Amniotic stem cell (primary cell): Measurements from ENCODE around the gene NUDCD3.

Experiments used
- DNase-seq: peaks from one replicate; lab custom pipeline; 2025; lab: John Stamatoyannopoulos, UW

The NUDCD3 gene

DNA sequence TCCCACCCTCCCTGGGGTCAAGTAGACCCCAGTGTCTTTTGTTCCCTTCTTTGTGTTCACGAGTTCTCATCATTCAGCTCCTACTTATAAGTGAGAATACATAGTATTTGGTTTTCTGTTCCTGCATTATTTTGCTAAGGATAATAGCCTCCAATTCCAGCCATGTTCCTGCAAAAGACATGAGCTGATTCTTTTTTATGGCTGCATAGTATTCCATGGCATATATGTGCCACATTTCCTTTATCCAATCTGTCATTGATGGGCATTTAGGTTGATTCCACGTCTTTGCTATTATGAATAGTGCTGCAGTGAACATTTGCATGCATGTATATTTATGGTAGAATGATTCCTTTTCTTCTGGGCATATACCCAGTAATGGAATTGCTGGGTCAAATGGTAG is 136.8 kb downstream of the NUDCD3 start:
- DNase-seq, result no peak

DNA sequence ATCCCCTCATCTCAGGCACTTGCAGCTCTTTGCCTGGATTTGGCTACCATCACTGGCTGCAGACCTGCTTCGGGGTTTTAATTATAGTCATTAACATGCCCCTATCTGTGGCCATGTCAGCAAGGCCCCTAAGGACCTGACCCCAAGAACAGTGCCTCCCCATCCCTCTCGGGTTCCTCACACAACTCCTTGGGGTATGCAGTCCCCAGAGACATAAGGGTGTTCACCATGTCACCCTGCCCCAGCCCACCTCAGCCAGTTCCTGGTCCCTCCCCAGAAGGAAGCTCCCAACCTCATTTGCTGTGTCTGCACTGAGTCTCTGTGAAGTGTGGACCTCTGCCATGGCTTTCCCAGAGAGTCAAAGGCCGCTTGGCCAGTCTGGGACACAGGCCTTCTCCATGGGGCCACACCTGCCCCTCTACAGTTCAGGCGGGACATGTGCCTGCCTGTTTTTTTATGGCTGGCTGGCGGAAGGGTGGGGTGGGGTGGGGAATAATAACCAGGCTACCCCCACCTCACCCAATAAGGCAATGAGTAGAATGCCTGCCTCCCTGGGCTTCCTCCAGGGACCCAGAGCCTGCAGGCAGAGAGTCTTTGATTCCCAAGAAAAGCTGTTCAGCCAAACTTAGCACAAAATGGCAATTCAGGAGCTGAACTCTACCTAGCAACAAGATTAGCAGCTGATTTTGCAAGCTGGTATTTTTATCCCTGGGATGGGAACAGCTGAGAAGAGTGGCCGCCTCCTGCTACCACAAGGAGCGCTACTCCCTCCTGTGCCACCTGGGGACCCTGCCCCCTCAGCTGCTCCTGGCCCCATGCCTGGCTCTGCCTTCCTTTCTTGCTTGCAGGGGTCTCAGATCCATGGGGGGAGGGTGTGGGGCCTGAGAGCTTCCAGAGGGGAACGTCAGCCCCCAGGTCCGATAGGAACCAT is 141.3 kb downstream of the NUDCD3 start:
- DNase-seq, result no peak

DNA sequence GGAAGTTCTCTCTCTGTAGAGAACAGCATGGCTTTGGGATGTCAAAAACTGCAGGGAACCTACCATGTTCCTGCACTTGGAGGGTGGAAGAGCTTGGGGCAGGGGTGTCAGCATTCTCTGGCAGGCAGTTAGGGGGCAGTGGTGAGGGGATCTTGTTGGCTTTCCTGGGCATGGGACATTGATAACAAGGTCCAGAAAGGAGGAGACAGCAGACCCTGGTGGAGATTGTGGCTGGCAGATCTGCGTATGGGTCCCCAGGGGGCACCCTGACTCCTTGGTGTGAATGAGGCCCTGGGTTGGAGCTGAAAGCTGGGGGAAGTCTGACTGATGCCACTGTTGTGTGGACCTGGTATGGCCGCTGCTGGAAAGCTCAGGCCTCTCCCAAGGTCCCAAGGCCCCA is 142.2 kb downstream of the NUDCD3 start:
- no peak for DNase-seq

DNA sequence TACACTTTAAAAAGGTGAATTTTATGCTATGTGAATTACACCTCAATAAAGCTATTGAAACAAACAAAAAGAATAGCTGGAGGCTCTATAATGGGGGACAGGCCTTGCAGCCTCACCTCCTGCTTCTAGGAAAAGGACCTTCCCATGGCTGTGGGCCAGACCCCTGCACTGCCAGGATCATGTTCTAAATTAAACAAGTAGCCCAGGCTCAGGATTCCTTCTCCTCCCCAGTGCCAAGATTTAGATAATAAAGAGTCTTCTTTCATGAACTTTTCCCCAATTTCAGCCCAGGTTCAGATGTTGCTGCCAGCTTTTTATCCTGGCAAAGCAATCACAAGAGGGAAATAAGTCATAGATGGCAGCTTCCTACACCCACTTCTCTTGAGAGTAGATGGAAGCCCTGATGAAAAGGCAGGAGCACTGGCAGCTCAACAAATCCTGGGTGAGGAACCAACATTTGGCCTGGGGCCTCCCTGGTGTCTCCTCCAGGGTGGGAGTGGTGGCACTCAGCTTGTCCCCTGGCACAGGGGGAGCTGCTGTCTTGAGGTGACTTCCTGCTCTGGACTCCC is 142.8 kb downstream of the NUDCD3 start:
- DNase-seq, result no peak

DNA sequence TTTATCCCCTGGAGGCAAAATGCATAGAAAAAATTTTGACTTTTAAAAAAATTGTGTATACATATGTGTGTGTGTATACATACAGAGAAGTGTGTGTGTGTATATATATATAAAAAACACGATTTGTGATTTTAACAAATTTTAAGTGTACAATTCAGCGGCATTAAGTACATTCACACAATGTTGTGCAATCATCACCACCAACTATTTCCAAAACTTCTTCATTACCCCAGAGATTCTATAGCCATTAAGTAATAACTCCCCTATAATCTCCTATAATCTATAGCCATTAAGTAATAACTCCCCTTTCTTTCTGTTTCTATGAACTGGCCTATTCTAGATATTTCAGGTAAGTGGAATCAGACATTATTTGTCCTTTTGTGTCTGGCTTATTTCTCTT is 144.4 kb downstream of the NUDCD3 start:
- DNase-seq, result no peak

DNA sequence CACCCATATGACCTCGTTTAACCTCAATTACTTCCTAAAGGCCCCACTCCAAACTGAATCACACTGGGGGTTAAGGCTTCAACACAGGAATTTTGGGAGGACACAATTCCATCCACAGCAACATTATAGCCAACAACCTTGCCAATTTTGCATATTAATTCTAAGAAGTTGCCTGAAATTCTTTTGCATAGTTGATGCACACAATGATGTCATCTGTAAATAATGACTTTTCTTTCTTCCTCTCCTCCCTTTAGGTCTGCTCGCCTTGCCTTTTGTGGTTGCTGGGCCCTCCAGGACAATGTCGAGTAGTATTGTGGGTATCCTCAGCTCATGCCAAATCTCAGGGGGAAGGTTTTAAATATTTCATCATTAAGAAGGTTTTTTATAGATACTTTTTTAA is 149.1 kb downstream of the NUDCD3 start:
- DNase-seq, result no peak

DNA sequence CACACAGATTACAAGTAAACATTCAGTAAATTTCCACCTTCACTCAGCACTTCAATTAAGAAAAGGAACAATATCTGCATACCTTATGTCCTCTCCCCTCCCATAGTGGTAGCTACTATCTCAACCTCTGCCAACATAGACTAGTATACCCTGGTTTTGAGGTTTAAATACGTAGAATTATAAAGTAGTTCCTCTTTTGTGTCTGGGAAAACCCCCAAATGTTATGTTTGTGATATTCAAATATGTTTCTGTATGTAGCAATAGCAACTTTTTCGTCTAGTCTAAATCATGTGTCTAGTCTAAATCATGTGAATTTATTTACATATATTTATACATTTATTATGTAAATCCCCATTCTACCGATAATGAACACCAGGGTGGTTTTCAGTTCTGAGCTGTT is 151.9 kb downstream of the NUDCD3 start:
- DNase-seq, result no peak

DNA sequence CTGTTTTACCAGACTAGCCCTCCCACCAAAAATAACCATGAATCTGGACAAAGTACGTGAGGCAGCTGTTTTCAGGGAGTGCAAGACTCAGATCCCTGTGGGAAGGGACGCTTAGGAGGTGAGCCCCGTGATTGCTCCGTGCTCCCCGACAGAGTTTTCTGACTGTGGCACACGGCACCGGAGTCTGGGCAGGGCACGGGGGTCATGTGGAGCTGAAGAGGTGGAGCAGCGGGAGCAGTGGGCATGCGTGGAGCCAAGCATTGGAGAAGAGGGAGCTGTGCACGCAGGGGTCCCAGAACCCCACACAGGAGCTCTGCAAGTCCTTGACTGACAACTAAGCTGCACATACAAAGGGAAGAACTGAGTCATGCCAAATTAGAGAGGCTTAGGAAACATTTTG is 154.0 kb downstream of the NUDCD3 start:
- no peak for DNase-seq

DNA sequence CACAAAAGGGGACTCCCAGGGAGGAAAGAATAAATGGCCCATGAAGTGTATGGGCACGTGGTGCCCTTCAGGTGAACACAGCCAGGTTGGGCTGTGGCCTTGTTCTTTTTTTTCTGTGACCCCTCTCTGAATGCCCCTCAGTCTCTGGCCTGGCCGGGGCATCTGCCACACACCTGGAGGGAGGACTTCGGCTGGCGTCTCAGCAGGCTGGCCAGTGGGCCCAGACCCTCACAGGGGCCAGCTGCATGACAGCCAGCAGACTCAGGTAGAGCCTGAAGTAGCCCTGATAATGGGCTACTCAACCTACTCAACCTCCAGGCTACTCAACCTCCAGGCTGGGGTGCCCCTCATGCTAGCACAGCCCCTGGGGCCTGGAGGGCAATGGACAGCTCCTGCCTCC is 155.3 kb downstream of the NUDCD3 start:
- no peak for DNase-seq

DNA sequence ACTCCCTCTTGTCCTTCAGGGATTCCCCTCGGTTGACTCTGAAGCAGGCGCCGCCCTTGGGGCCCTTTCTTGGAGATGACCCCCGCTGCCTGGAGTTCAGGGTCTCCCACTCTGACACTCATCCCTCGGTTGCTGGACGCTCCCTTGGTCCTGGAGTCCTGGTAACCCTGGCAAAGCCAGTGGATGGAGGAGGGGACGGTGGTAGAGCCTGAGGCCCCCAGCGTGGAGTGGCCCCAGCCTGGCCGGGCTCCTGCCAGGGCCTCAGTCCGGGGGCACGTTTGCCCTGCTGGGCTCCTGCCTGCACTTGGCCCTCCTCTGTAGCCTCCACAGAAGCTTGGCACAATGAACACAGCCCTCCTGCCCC is 155.7 kb downstream of the NUDCD3 start:
- DNase-seq, result no peak

DNA sequence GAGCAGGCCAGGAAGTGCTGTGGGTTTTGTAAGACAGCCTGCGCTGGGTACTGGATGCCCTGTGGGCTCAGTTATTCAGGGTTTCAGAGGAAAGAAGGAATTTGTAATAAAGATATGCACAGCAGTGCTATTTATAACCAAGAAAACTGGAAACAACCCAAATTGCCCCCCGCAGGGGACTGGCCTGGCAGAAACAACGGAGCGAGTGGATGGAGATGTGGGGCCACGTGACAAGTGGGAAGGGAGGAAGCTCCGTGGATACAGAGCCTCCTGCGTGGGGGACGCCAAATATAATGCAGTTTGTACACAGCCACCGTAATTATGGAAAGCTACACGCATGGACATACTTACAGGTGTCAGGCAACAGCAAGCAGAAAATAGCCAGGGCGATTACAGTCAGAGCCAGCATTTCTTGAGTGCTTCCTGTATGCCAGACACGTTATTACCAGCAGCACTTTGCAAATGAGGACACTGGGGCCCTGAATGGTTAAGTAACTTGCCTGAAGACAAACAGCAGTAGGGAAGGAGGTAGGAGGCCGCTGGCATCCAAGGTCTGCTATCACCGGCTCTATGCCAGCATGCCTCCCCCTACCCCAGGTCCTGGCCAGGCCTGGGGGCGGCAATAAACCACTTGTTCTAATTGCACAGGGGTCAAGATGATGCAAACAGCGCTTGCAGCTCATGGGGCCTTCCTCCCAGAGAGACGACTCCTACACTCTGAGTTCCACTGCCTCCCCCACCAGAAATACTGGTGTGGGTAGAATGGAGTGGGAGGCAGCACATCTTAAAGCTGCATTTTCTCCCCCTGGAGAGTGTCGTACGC is 156.3 kb downstream of the NUDCD3 start:
- no peak for DNase-seq

DNA sequence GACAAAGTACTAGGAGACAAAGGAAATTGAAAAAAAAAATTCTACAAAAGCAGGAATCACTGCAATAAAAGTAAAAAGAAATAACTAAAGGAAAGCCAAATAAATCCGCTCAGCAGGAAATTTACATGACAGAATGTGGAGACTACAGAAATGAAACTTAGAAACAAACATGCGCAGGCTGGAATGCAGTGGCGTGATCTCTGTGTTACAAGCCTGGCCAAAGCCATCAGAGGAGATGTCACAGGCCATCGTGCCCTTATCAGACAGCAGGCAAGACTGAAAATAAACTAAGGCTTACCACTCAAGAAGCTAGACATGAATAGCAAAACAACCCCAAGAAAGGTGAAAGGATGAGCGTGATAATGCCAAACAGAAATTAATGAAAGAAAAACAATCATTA is 158.8 kb downstream of the NUDCD3 start:
- DNase-seq, result no peak

DNA sequence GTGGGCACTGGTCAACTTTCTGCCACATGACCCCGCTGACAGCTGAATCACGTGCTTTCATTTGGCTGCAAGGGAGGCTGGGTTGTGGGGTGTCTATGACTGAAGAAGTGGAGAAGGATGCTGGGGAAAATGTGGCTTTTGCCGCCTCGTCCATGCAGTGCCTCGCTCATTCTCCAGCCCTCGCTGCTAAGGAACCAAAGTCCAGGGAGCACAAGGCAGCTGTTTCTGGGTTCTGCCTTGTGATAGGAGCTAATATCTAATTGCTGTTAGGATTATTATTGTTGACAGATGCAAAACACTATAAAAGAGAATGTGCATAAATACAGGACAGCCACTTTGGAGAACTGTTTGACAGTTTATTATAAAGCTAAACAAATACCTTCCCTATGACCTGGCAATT is 160.1 kb downstream of the NUDCD3 start:
- no peak for DNase-seq

DNA sequence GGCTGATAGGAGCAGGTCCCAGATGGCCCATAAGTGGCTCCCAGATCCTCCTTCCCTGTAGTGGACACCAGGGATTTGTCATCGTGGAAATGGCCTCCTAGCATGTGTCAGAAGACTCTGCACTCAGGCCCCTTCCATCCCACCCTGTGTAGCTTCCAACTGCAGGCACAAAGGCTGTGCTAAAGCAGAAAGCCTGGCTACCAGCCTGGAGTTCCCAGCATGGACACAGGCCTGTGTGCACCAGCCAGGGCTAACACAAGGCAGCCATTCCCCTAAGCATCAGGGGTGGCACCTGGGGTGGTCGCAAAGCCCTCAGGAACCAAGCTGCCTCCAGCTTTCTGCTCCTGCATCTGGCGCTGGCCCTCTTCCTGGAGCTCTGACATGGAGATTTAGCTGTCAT is 160.6 kb downstream of the NUDCD3 start:
- DNase-seq, result no peak
